Measurements from ENCODE around the gene KCTD7. TPM values are rescaled to one million over a fixed set of nuclear protein-coding genes. Genes with fewer than 3 reads are reported as not detected.
A peak's percentile ranks its signal among the peaks of the same experiment; 100 is the strongest.
"Not testable (repeated sequence)": the region's sequence is repeated elsewhere in the genome, so short reads cannot be mapped to it uniquely, and the experiment has no call there.

Gene KCTD7
- total and polyA plus RNA-seq, 8 donors = 1.7 to 17.5 (median 4.8) TPM

- no peak for TF ChIP-seq POLR2A (IDR thresholded peaks at IDR 0.05)
- no peak for TF ChIP-seq POLR2AphosphoS5 (IDR thresholded peaks at IDR 0.05)
- no peak for TF ChIP-seq EP300 (IDR thresholded peaks at IDR 0.05)
- TF ChIP-seq CTCF (IDR thresholded peaks at IDR 0.05) = no peak
- Histone ChIP-seq H3K9me3 (no peaks in the 10 kb centered on the region), H3K27ac (no peak overlapping the region), H3K36me3 (peaks cover 0 to 39% (median 35%) of the 10 kb centered on the region in 4 donors), H3K27me3 (no peaks in the 10 kb centered on the region), H3K4me1 (peaks cover 35 to 78% (median 53%) of the 10 kb centered on the region in 4 donors), H3K4me3 (no peak overlapping the region)
- no peak for DNase-seq
- WGBS, 5 donors = 49 to 74% (median 65%) methylated on average over 1 of the region's 1 CpG
- intact Hi-C loops (cut with DNase I; ENCODE audit: low total_unique reads) = no loop called here
Measured at GRCh38 chr7:66586181-66586580, 42.5 kb upstream of the KCTD7 start.

DNA sequence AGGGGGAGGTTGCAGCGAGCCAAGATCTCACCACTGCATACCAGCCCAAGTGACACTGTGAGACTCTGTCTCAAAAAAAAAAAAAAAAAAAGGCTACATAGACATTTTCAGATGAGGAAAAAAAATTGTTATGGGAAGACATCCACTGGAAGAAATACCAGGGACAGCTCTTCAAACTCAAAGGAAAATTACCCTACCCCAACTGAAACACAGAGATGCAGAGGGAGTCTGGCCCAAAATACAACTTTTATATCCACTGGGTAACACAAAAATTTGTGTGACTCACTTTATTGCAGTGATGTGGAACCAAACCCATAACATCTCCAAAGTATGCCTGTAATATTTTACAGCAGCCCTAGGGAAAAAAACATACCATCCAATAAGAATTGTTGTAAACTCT lies 40.5 kb upstream of the KCTD7 start:
- H3K27ac ChIP-seq = peak overlapping the region in 1 of 5 donors; percentile 99
- H3K9me3 ChIP-seq; DNase-seq; H3K4me3 ChIP-seq; H3K27me3 ChIP-seq; intact Hi-C loops (cut with DNase I; ENCODE audit: low total_unique reads): not testable (repeated sequence)
- 96 to 100% (median 100%) methylated on average over 1 of the region's 1 CpG; no CpG with 5 or more reads in 1 of the 5 donors for WGBS, 5 donors
- H3K36me3 ChIP-seq = peaks cover 0 to 22% (median 16%) of the 10 kb centered on the region in 4 donors
- H3K4me1 ChIP-seq = peaks cover 41 to 86% (median 59%) of the 10 kb centered on the region in 4 donors

- 67 to 73% (median 72%) methylated on average over 5 of the region's 5 CpGs for WGBS, 5 donors
- Histone ChIP-seq H3K27ac (peak overlapping the region in 1 of 5 donors; percentile 99), H3K36me3 (peaks cover 0 to 14% (median 8%) of the 10 kb centered on the region in 4 donors), H3K4me1 (peaks cover 41 to 79% (median 60%) of the 10 kb centered on the region in 4 donors)
- H3K9me3 ChIP-seq; H3K27me3 ChIP-seq; DNase-seq; H3K4me3 ChIP-seq; intact Hi-C loops (cut with DNase I; ENCODE audit: low total_unique reads): not testable (repeated sequence)
Measured at GRCh38 chr7:66588856-66589570, 39.7 kb upstream of the KCTD7 start.

- peaks cover 33 to 65% (median 56%) of the 10 kb centered on the region in 4 donors for H3K4me1 ChIP-seq
- WGBS, 5 donors = 52 to 63% (median 58%) methylated on average over 11 of the region's 11 CpGs
- H3K27me3 ChIP-seq; H3K9me3 ChIP-seq; DNase-seq; H3K36me3 ChIP-seq; intact Hi-C loops (cut with DNase I; ENCODE audit: low total_unique reads): not testable (repeated sequence)
- peak overlapping the region; percentile 70 to 98 (median 84) for H3K4me3 ChIP-seq
- TF ChIP-seq POLR2AphosphoS5 (IDR thresholded peaks at IDR 0.05) = peak in 1 of 3 donors; percentile 5
- peak overlapping the region in 4 of 5 donors; percentile 97 to 99 (median 98) for H3K27ac ChIP-seq
Measured at GRCh38 chr7:66590302-66591057, 38.2 kb upstream of the KCTD7 start.

DNA sequence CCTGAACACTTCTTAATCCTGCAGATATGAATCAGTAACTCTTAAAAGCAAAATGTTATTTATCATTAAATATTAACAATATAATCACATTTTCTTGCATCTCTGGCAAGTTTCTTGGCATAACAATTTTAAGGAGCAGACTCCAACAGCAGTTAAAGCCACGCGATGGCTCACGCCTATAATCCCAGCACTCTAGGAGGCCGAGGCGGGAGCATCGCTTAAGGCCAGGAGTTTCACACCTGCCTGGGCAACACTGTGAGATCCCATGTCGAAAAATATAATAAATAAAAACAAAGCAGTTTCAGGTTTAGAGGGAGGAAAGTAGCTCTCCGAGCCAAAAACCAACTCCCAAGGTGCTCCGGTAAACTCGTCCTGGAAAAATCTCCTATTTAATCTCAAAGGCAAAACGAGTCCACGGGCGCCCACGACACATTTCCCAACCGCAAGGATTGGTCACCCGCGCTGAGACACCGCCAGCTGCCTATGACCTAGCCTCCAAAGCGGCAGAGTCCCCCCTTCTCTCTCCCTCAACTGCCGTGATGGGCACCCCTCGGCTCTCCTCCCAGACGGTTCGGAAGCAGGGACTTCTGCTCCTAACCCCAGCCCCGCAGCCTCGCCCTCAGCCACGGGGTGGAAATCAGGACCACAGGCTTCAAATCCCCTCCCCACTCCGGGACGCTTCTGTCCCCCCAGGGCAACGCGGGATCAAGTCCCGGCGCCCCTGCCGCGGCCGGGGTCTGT lies 37.5 kb upstream of the KCTD7 start:
- H3K27me3 ChIP-seq; H3K36me3 ChIP-seq; H3K9me3 ChIP-seq; intact Hi-C loops (cut with DNase I; ENCODE audit: low total_unique reads): not testable (repeated sequence)
- peaks cover 32 to 57% (median 52%) of the 10 kb centered on the region in 4 donors for H3K4me1 ChIP-seq
- H3K4me3 ChIP-seq = peak overlapping the region; percentile 70 to 98 (median 84)
- WGBS, 5 donors = 3 to 7% (median 4%) methylated on average over 35 of the region's 35 CpGs
- H3K27ac ChIP-seq = peak overlapping the region; percentile 97 to 99 (median 97)
- peak in 1 of 2 donors; percentile 34 for DNase-seq

Measured in stomach (tissue), 9 donors.